K562 (cell line): Measurements from ENCODE around the gene ZNF689. TPM values are rescaled to one million over a fixed set of nuclear protein-coding genes. Genes with fewer than 3 reads are reported as not detected.

ENCODE experiments used
- CEBPG ChIP-seq, 3 experiments: fragments of 200-800 bp in 1 of 3; sonication (Bioruptor generic) in 1 of 3; sonication (generic) in 1 of 3; formaldehyde crosslinking in 1 of 3; IDR thresholded peaks in 2 of 3; conservative IDR thresholded peaks in 1 of 3; 2 replicates each; pipeline versions ENCODE4 v1.6.1 to v1.8.0; 2016 to 2022; ENCODE audit warnings: missing compliant biosample characterization in 2 of 3, missing genetic modification characterization in 2 of 3, mild to moderate bottlenecking in 1 of 3, missing genetic modification reagents in 1 of 3
- FIP1L1 ChIP-seq: fragments of 200-400 bp; formaldehyde crosslinking; IDR thresholded peaks from 2 replicates; pipeline ENCODE4 v1.6.1; 2018; ENCODE audit warnings: mild to moderate bottlenecking, low read depth, low read length; ENCODE audit not compliant: poor library complexity, severe bottlenecking
- HMGN3 ChIP-seq: IDR thresholded peaks from 2 replicates; pipeline ENCODE4 v1.6.1; 2011; ENCODE audit warnings: borderline replicate concordance, low read depth, mild to moderate bottlenecking, mixed read lengths, low read length; ENCODE audit not compliant: insufficient read length; ENCODE audit errors: extremely low read depth
- MEF2A ChIP-seq: IDR thresholded peaks from 2 replicates; pipeline ENCODE4 v1.6.1; 2011; ENCODE audit warnings: low read depth, mild to moderate bottlenecking, low read length, moderate library complexity; ENCODE audit not compliant: control insufficient read depth
- NFYB ChIP-seq: IDR thresholded peaks from 2 replicates; pipeline ENCODE4 v1.6.1; 2011; ENCODE audit warnings: mild to moderate bottlenecking, moderate library complexity; ENCODE audit not compliant: insufficient read length; ENCODE audit errors: extremely low read depth
- NKRF ChIP-seq: fragments of 450-650 bp; IDR thresholded peaks from 2 replicates; pipeline ENCODE4 v1.6.1; 2016; ENCODE audit warnings: borderline replicate concordance
- NR2C1 ChIP-seq, 2 experiments: fragments of 450-650 bp; IDR thresholded peaks; 2 replicates each; pipeline ENCODE4 v1.6.1; 2017; ENCODE audit warnings: mild to moderate bottlenecking in 2 of 2, antibody characterized with exemption in 1 of 2, inconsistent platforms in 1 of 2, missing compliant biosample characterization in 1 of 2, missing genetic modification characterization in 1 of 2
- PTRF ChIP-seq: fragments of 450-650 bp; IDR thresholded peaks from 2 replicates; pipeline ENCODE4 v1.6.1; 2016; ENCODE audit warnings: mild to moderate bottlenecking, missing genetic modification characterization, missing compliant biosample characterization
- RHOXF2B ChIP-seq: fragments of 250-450 bp; sonication (Bioruptor Pico); conservative IDR thresholded peaks from 2 replicates; pipeline ENCODE4 v1.5.1; 2021
- RREB1 ChIP-seq: fragments of 250-450 bp; sonication (Bioruptor Pico); IDR thresholded peaks from 2 replicates; pipeline ENCODE4 v1.4.0; 2020
- SIN3B ChIP-seq: fragments of 450-650 bp; IDR thresholded peaks from 2 replicates; pipeline ENCODE4 v1.6.1; 2017; ENCODE audit warnings: low read depth, mild to moderate bottlenecking, moderate library complexity
- SMAD1 ChIP-seq: fragments of 150-350 bp; IDR thresholded peaks from 2 replicates; pipeline ENCODE4 v1.6.1; 2014; ENCODE audit warnings: low read length, low read depth; ENCODE audit not compliant: partially characterized antibody
- SMARCA5 ChIP-seq: fragments of 450-650 bp; IDR thresholded peaks from 2 replicates; pipeline ENCODE4 v1.6.1; 2016
- ZFP1 ChIP-seq: fragments of 450-650 bp; formaldehyde crosslinking; IDR thresholded peaks from 2 replicates; pipeline ENCODE4 v1.4.0; 2020; ENCODE audit warnings: mild to moderate bottlenecking, mixed read lengths
- ZNF398 ChIP-seq: fragments of 250-450 bp; sonication (Bioruptor Pico); IDR thresholded peaks from 2 replicates; pipeline ENCODE4 v1.8.0; 2021; ENCODE audit warnings: moderate library complexity, mild to moderate bottlenecking, inconsistent platforms
- polyA plus RNA-seq, 8 experiments: library from polyadenylated mRNA; depleted of rRNA in 4 of 8; stranded (reverse) in 5 of 8; unstranded in 3 of 8; fragments of >200 nt; fragmentation: Nextera tagmentation in 2 of 8; fragmentation: Illumina TruSeq in 1 of 8; extraction: Ambion mirVana in 2 of 8; extraction: Trizol in 1 of 8; gene quantifications; 2 replicates each; pipeline versions ENCODE4 v1.2.1 to v1.2.3, GENCODE V29; 2011 to 2014; ENCODE audit warnings: inconsistent platforms in 1 of 8, missing spikeins in 1 of 8
- total RNA-seq, 7 experiments: library from RNA; depleted of rRNA in 6 of 7; stranded (reverse); fragments of >200 nt in 6 of 7; fragmentation: Illumina TruSeq in 2 of 7; extraction: Trizol in 2 of 7; gene quantifications; 2 replicates each; pipeline versions ENCODE4 v1.2.1 to v1.2.3, GENCODE V29; 2011 to 2021; ENCODE audit warnings: low replicate concordance in 1 of 7

The ZNF689 gene
- total and polyA plus RNA-seq, 9 of the 15 experiments (the other 6 are each of a cell fraction or from before 2014, with no cell fraction given) = 5.4 to 15.4 (median 10.8) TPM

GRCh38 chr16:30557957-30558788, 52.0 kb downstream of the ZNF689 start, which contains the start of gene ZNF764 (continued):
- TF ChIP-seq RREB1 (CRISPR knock-in tag) (no peak), NR2C1 (IDR thresholded peaks at IDR 0.05) (peak; percentile 98), NR2C1 (tag; IDR thresholded peaks at IDR 0.05) (peak; percentile 100), SMARCA5 (no peak), SMAD1 (peak; percentile 33), RHOXF2B (CRISPR knock-in tag) (no peak), SIN3B (peak; percentile 66; the same call in 1 of the 2 replicates), FIP1L1 (peak; percentile 59), ZFP1 (no peak), NFYB (no peak), ZNF398 (CRISPR knock-in tag) (no peak), NKRF (peak; percentile 62; the same call in 1 of the 2 replicates), MEF2A (no peak; the same call in 1 of the 2 replicates), HMGN3 (peak; percentile 80), CEBPG (CRISPR knock-in tag; IDR thresholded peaks at IDR 0.05) (no peak), CEBPG (tag; conservative IDR thresholded peaks at IDR 0.05 in 1 of 2, IDR thresholded peaks at IDR 0.05 in 1 of 2) (no peak), PTRF (no peak)
